ENCODE data around the gene SLC4A1AP. TPM values are rescaled to one million over a fixed set of nuclear protein-coding genes. Genes with fewer than 3 reads are reported as not detected.

SLC4A1AP gene
- total and polyA plus RNA-seq, 9 of the 15 experiments (the other 6 are each of a cell fraction or from before 2014, with no cell fraction given): 8.1 to 40.5 (median 35.3) TPM

DNA sequence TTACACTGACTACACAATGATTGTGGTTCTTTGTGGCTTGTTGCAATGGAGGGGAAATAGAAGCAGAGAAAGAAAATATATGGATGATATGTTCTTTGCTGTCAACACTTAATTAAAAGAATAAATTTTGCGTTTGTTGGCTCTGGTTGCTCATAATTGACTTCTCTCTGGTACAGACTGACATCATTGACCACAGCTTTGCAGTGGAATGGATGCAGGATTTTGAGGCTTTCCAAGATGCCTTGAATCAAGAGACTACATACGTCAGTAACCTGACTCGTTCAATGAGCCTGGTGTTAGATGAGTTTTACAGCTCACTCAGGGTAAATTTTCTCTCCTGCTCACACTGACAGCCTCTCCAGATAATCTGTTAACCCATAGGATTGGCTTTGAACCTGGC, 25.0 kb upstream of the SLC4A1AP start:
- CTCF ChIA-PET (ENCODE audit: low intra/inter-chr PET ratio): no interaction called here

More for the DNA sequence above, 25.0 kb upstream of the SLC4A1AP start:
- Histone ChIP-seq H3K4me2 (ENCODE audit: insufficient read depth, low read length) (no peak overlapping the region), H3K79me2 (ENCODE audit: control insufficient read depth, insufficient read depth, low read length) (no peaks in the 10 kb centered on the region), H4K20me1 (replicated peaks; ENCODE audit: control insufficient read depth, insufficient read depth, low read length) (no peaks in the 10 kb centered on the region), H3K9me3 (replicated peaks; ENCODE audit: control insufficient read depth, insufficient read depth, low read depth, low read length) (no peaks in the 10 kb centered on the region), H2AFZ (ENCODE audit: low read depth, low read length) (no peak overlapping the region), H3K27me3 (ENCODE audit: control insufficient read depth in 2 of 2, insufficient read depth in 2 of 2, low read length in 2 of 2) (no peaks in the 10 kb centered on the region), H3K4me1 (replicated peaks in 1 of 2; ENCODE audit: control insufficient read depth in 2 of 2, insufficient read depth in 2 of 2, low read length in 2 of 2) (no peaks in the 10 kb centered on the region), H3K27ac (ENCODE audit: extremely low read depth, low read depth, low read length) (no peak overlapping the region), H3K9me1 (ENCODE audit: control insufficient read depth, insufficient read depth, low read length) (no peaks in the 10 kb centered on the region), H3K4me3 (no peak overlapping the region), H3K9ac (ENCODE audit: insufficient read depth in 1 of 2, low read depth in 2 of 2, low read length in 2 of 2) (no peak overlapping the region), H3K36me3 (ENCODE audit: control insufficient read depth, insufficient read depth, low read length) (peaks cover 78% of the 10 kb centered on the region)
- intact Hi-C loops (cut with micrococcal nuclease): no loop called here
- ATAC-seq (no peak), FAIRE-seq (no peak), DNase-seq (ENCODE audit: extremely low read depth in 1 of 4, low spot score in 3 of 4) (no peak)
- POLR2A ChIA-PET: interaction anchor here (0.9 to 1.2 kb wide), 2 partner anchors 9 to 10 kb away, joined by 3 read pairs; partner anchors contain the start of genes CCDC121 and GPN1
- TF ChIP-seq GATAD2A (IDR thresholded peaks at IDR 0.05): no peak
- TF ChIP-seq ZNF699 (CRISPR knock-in tag; IDR thresholded peaks at IDR 0.05; ENCODE audit: insufficient replicate concordance): no peak
- TF ChIP-seq CC2D1A (IDR thresholded peaks at IDR 0.05): no peak
- TF ChIP-seq ARID3A (IDR thresholded peaks at IDR 0.05; ENCODE audit: borderline replicate concordance, low read depth, low read length): no peak
- no peak for TF ChIP-seq ZNF766 (CRISPR knock-in tag; conservative IDR thresholded peaks at IDR 0.05)
- TF ChIP-seq NR2F6 (CRISPR knock-in tag; IDR thresholded peaks at IDR 0.05): no peak
- TF ChIP-seq CBX2 (IDR thresholded peaks at IDR 0.05; ENCODE audit: insufficient read depth, low read length, poor library complexity, severe bottlenecking): no peak
- no peak for TF ChIP-seq NFIX (CRISPR knock-in tag; IDR thresholded peaks at IDR 0.05; ENCODE audit: low read depth)
- no peak for TF ChIP-seq HNRNPLL (IDR thresholded peaks at IDR 0.05; ENCODE audit: low read depth, low read length, poor library complexity, severe bottlenecking)
- no peak for TF ChIP-seq TEAD1 (CRISPR knock-in tag; IDR thresholded peaks at IDR 0.05)
- TF ChIP-seq DIDO1 (tag; IDR thresholded peaks at IDR 0.05; ENCODE audit: low read depth): no peak
- no peak for TF ChIP-seq SREBF2 (CRISPR knock-in tag; IDR thresholded peaks at IDR 0.05)
- TF ChIP-seq COPS2 (conservative IDR thresholded peaks at IDR 0.05): no peak
- TF ChIP-seq, protein P1, sequence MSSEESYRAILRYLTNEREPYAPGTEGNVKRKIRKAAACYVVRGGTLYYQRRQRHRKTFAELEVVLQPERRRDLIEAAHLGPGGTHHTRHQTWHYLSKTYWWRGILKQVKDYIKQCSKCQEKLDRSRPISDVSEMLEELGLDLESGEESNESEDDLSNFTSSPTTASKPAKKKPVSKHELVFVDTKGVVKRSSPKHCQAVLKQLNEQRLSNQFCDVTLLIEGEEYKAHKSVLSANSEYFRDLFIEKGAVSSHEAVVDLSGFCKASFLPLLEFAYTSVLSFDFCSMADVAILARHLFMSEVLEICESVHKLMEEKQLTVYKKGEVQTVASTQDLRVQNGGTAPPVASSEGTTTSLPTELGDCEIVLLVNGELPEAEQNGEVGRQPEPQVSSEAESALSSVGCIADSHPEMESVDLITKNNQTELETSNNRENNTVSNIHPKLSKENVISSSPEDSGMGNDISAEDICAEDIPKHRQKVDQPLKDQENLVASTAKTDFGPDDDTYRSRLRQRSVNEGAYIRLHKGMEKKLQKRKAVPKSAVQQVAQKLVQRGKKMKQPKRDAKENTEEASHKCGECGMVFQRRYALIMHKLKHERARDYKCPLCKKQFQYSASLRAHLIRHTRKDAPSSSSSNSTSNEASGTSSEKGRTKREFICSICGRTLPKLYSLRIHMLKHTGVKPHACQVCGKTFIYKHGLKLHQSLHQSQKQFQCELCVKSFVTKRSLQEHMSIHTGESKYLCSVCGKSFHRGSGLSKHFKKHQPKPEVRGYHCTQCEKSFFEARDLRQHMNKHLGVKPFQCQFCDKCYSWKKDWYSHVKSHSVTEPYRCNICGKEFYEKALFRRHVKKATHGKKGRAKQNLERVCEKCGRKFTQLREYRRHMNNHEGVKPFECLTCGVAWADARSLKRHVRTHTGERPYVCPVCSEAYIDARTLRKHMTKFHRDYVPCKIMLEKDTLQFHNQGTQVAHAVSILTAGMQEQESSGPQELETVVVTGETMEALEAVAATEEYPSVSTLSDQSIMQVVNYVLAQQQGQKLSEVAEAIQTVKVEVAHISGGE (CRISPR knock-in tag; IDR thresholded peaks at IDR 0.05): no peak
- no peak for TF ChIP-seq FOXM1 (IDR thresholded peaks at IDR 0.05; ENCODE audit: low read depth)
- no peak for TF ChIP-seq FOXM1 (CRISPR knock-in tag; IDR thresholded peaks at IDR 0.05; ENCODE audit: low read depth)
- no peak for TF ChIP-seq TBL1XR1 (IDR thresholded peaks at IDR 0.05; ENCODE audit: low read length in 2 of 2)
- 48% methylated on average over 3 of the region's 3 CpGs for WGBS (ENCODE audit: insufficient coverage, low coverage, missing lambda C conversion rate)
- no TSS peak for BruUV-seq (replicated peaks)
- in situ Hi-C loops (cut with MboI): no loop called here
